K562 (cell line): Measurements from ENCODE around the gene FAM43B. TPM values are rescaled to one million over a fixed set of nuclear protein-coding genes. Genes with fewer than 3 reads are reported as not detected.

Experiments used
- ATAC-seq: fragments of 200-7000 bp; cut with Tn5 transposase; 3 replicates; pipeline ENCODE4 v1.9.1; 2020; ENCODE audit warnings: moderate library complexity
- BruUV-seq: library from RNA; stranded (reverse); fragments of 400-500 nt; replicated peaks from 2 replicates; lab custom pipeline; 2021; lab: Mats Ljungman, UMichigan
- CTCF ChIA-PET: fragments of 300-600 bp; formaldehyde crosslinking; extraction: SDS; loops from one replicate; lab custom pipeline; 2021; ENCODE audit warnings: low intra/inter-chr PET ratio; lab: Yijun Ruan, JAX
- POLR2A ChIA-PET: fragments of 300-600, 350-650 bp; sonication (Branson Sonifier 250); formaldehyde crosslinking; extraction: SDS; loops from one replicate; lab custom pipeline; 2021; ENCODE audit warnings: antibody characterized with exemption, inconsistent platforms; lab: Yijun Ruan, JAX
- DNase-seq, 4 experiments: peaks; one replicate each; pipeline versions ENCODE4 v3.0.0 to v3.0.0-alpha.2; 2011 to 2018; ENCODE audit warnings: low spot score in 3 of 4, mixed read lengths in 3 of 4; ENCODE audit errors: extremely low read depth in 1 of 4
- FAIRE-seq: peaks from 2 replicates; lab custom pipeline; 2011; peaks lifted over from hg19 to GRCh38; lab: Jason Lieb, UNC
- H2AFZ ChIP-seq: 2 replicates; pipeline ENCODE4 v1.6.0; 2011; ENCODE audit warnings: low read depth, low read length, control low read depth, inconsistent platforms
- H3K27ac ChIP-seq: fragments of 200-600 bp; 3 replicates; pipeline ENCODE4 v1.8.0; 2011; ENCODE audit warnings: low read depth, mild to moderate bottlenecking, control low read depth, inconsistent platforms, low read length, moderate library complexity, mixed read lengths; ENCODE audit errors: extremely low read depth
- H3K27me3 ChIP-seq, 2 experiments: fragments of 300-600 bp in 1 of 2; 2 replicates in 1 of 2; 3 replicates in 1 of 2; pipeline versions ENCODE4 v1.6.0 to v1.8.0; 2011; ENCODE audit warnings: inconsistent platforms in 2 of 2, low read length in 2 of 2, mild to moderate bottlenecking in 1 of 2, mixed read lengths in 1 of 2, moderate library complexity in 1 of 2; ENCODE audit not compliant: control insufficient read depth in 2 of 2, insufficient read depth in 2 of 2
- H3K36me3 ChIP-seq: fragments of 300-600 bp; 3 replicates; pipeline ENCODE4 v1.8.0; 2011; ENCODE audit warnings: mild to moderate bottlenecking, low read length, inconsistent platforms; ENCODE audit not compliant: control insufficient read depth, insufficient read depth
- H3K4me1 ChIP-seq, 2 experiments: fragments of 200-600 bp in 1 of 2; replicated peaks in 1 of 2; 2 replicates in 1 of 2; 3 replicates in 1 of 2; pipeline versions ENCODE4 v1.5.1 to v1.8.0; 2011; ENCODE audit warnings: inconsistent platforms in 2 of 2, low read length in 2 of 2, mild to moderate bottlenecking in 1 of 2, mixed read lengths in 1 of 2, moderate library complexity in 1 of 2; ENCODE audit not compliant: control insufficient read depth in 2 of 2, insufficient read depth in 2 of 2
- H3K4me2 ChIP-seq: 2 replicates; pipeline ENCODE4 v1.6.1; 2011; ENCODE audit warnings: low read length, control low read depth, inconsistent platforms, mixed read lengths; ENCODE audit not compliant: insufficient read depth
- H3K4me3 ChIP-seq: fragments of 200-600 bp; sonication (generic), shearing (Covaris generic); 2 replicates; pipeline ENCODE4 v1.5.1; 2016; ENCODE audit warnings: control low read depth, inconsistent platforms
- H3K79me2 ChIP-seq: fragments of 200-600 bp; 3 replicates; pipeline ENCODE4 v1.8.0; 2011; ENCODE audit warnings: low read length, inconsistent platforms; ENCODE audit not compliant: control insufficient read depth, insufficient read depth
- H3K9ac ChIP-seq, 2 experiments: 2 replicates each; pipeline versions ENCODE4 v1.6.0 to v1.6.1; 2011; ENCODE audit warnings: low read depth in 2 of 2, low read length in 2 of 2, control low read depth in 1 of 2, inconsistent platforms in 1 of 2, mild to moderate bottlenecking in 1 of 2, mixed read lengths in 1 of 2; ENCODE audit not compliant: insufficient read depth in 1 of 2
- H3K9me1 ChIP-seq: one replicate; pipeline ENCODE4 v1.6.0; 2011; ENCODE audit warnings: inconsistent platforms, mild to moderate bottlenecking, low read length, moderate library complexity; ENCODE audit not compliant: control insufficient read depth, insufficient read depth
- H3K9me3 ChIP-seq: replicated peaks from 2 replicates; pipeline ENCODE4 v1.5.1; 2011; ENCODE audit warnings: low read depth, low read length, inconsistent platforms; ENCODE audit not compliant: control insufficient read depth, insufficient read depth
- H4K20me1 ChIP-seq: replicated peaks from 2 replicates; pipeline ENCODE4 v1.6.1; 2011; ENCODE audit warnings: low read length, inconsistent platforms, mixed read lengths; ENCODE audit not compliant: control insufficient read depth, insufficient read depth
- CBFB ChIP-seq: sonication (generic); formaldehyde crosslinking; IDR thresholded peaks from 2 replicates; pipeline ENCODE4 v1.4.0; 2020; ENCODE audit warnings: mild to moderate bottlenecking, missing genetic modification reagents
- CREB1 ChIP-seq, 2 experiments: sonication (generic) in 1 of 2; formaldehyde crosslinking in 1 of 2; IDR thresholded peaks; 2 replicates each; pipeline versions ENCODE4 v1.6.1 to v1.8.0; 2012 to 2022; ENCODE audit warnings: inconsistent platforms in 1 of 2, mild to moderate bottlenecking in 1 of 2, missing genetic modification reagents in 1 of 2, moderate library complexity in 1 of 2
- E4F1 ChIP-seq: fragments of 250-450 bp; sonication (Bioruptor Pico); IDR thresholded peaks from 2 replicates; pipeline ENCODE4 v1.5.0; 2021; ENCODE audit warnings: mild to moderate bottlenecking, borderline replicate concordance
- FOXK2 ChIP-seq, 2 experiments: fragments of 450-650 bp; IDR thresholded peaks in 1 of 2; conservative IDR thresholded peaks in 1 of 2; 2 replicates each; pipeline ENCODE4 v1.6.1; 2016; ENCODE audit warnings: low read depth in 2 of 2, mild to moderate bottlenecking in 1 of 2
- GATA2 ChIP-seq: sonication (generic); formaldehyde crosslinking; IDR thresholded peaks from 2 replicates; pipeline ENCODE4 v1.4.0; 2020; ENCODE audit warnings: mild to moderate bottlenecking, missing genetic modification reagents
- ILF3 ChIP-seq: fragments of 450-650 bp; IDR thresholded peaks from 2 replicates; pipeline ENCODE4 v1.6.1; 2018; ENCODE audit warnings: antibody characterized with exemption, mild to moderate bottlenecking, moderate library complexity, borderline replicate concordance
- MCM3 ChIP-seq: fragments of 450-650 bp; IDR thresholded peaks from 2 replicates; pipeline ENCODE4 v1.6.1; 2016
- NEUROD1 ChIP-seq: fragments of 150-350 bp; IDR thresholded peaks from 2 replicates; pipeline ENCODE4 v1.6.1; 2014; ENCODE audit warnings: borderline replicate concordance, low read length, low read depth; ENCODE audit not compliant: partially characterized antibody
- NRF1 ChIP-seq, 2 experiments: fragments of 450-650 bp; IDR thresholded peaks in 1 of 2; conservative IDR thresholded peaks in 1 of 2; 2 replicates each; pipeline ENCODE4 v1.6.1; 2014; ENCODE audit warnings: mild to moderate bottlenecking in 2 of 2
- PURB ChIP-seq: sonication (generic); formaldehyde crosslinking; IDR thresholded peaks from 2 replicates; pipeline ENCODE4 v1.9.0; 2021; ENCODE audit warnings: low read depth, mild to moderate bottlenecking, missing genetic modification reagents
- RBM25 ChIP-seq: fragments of 200-400 bp; formaldehyde crosslinking; IDR thresholded peaks from 2 replicates; pipeline ENCODE4 v1.6.1; 2018; ENCODE audit warnings: low read length, low read depth, moderate library complexity; ENCODE audit not compliant: severe bottlenecking
- STAG1 ChIP-seq: sonication (generic); formaldehyde crosslinking; IDR thresholded peaks from 2 replicates; pipeline ENCODE4 v1.5.0; 2020; ENCODE audit warnings: missing genetic modification reagents, borderline replicate concordance
- TAF1 ChIP-seq: IDR thresholded peaks from 2 replicates; pipeline ENCODE4 v1.6.1; 2011; ENCODE audit warnings: mild to moderate bottlenecking, low read length, moderate library complexity; ENCODE audit not compliant: insufficient read depth, control insufficient read depth, severe bottlenecking; ENCODE audit errors: extremely low read depth
- TRIM28 ChIP-seq: fragments of 450-650 bp; IDR thresholded peaks from 2 replicates; pipeline ENCODE4 v1.6.1; 2017
- WHSC1 ChIP-seq: IDR thresholded peaks from one replicate; pipeline ENCODE4 v1.6.1; 2012; ENCODE audit warnings: low read length, control low read depth, inconsistent platforms
- ZKSCAN8 ChIP-seq: fragments of 200-800 bp; sonication (Bioruptor generic); IDR thresholded peaks from 2 replicates; pipeline ENCODE4 v1.6.1; 2016; ENCODE audit warnings: missing genetic modification characterization, missing compliant biosample characterization
- ZNF143 ChIP-seq: sonication (generic); formaldehyde crosslinking; IDR thresholded peaks from 2 replicates; pipeline ENCODE4 v1.9.0; 2022; ENCODE audit warnings: mild to moderate bottlenecking, missing genetic modification reagents
- ZNF274 ChIP-seq: IDR thresholded peaks from 2 replicates; pipeline ENCODE4 v1.6.1; 2011; ENCODE audit warnings: low read depth, mild to moderate bottlenecking, low read length, moderate library complexity, borderline replicate concordance
- ZNF77 ChIP-seq: fragments of 250-450 bp; sonication (Bioruptor Pico); IDR thresholded peaks from 2 replicates; pipeline ENCODE4 v1.5.0; 2020
- WGBS: fragments of 100-300 bp; shearing (Covaris generic); methylation state at CpG from one replicate; pipeline ENCODE4 v1.1.6; 2016; ENCODE audit warnings: low coverage, mixed read lengths; ENCODE audit not compliant: insufficient coverage; ENCODE audit errors: missing lambda C conversion rate; 5-methylcytosine and 5-hydroxymethylcytosine counted together
- in situ Hi-C: fragments of 300-500 bp; cut with MboI; formaldehyde crosslinking; loops from 4 replicates; pipeline ENCODE4 v1.15.0; 2018; ENCODE audit warnings: inconsistent platforms, mixed read lengths
- intact Hi-C: fragments of 100-400 bp; cut with micrococcal nuclease; formaldehyde crosslinking; loops from 2 replicates; pipeline ENCODE4 v1.14.2; 2022
- polyA plus RNA-seq, 8 experiments: library from polyadenylated mRNA; depleted of rRNA in 4 of 8; stranded (reverse) in 5 of 8; unstranded in 3 of 8; fragments of >200 nt; fragmentation: Nextera tagmentation in 2 of 8; fragmentation: Illumina TruSeq in 1 of 8; extraction: Ambion mirVana in 2 of 8; extraction: Trizol in 1 of 8; gene quantifications; 2 replicates each; pipeline versions ENCODE4 v1.2.1 to v1.2.3, GENCODE V29; 2011 to 2014; ENCODE audit warnings: inconsistent platforms in 1 of 8, missing spikeins in 1 of 8
- total RNA-seq, 7 experiments: library from RNA; depleted of rRNA in 6 of 7; stranded (reverse); fragments of >200 nt in 6 of 7; fragmentation: Illumina TruSeq in 2 of 7; extraction: Trizol in 2 of 7; gene quantifications; 2 replicates each; pipeline versions ENCODE4 v1.2.1 to v1.2.3, GENCODE V29; 2011 to 2021; ENCODE audit warnings: low replicate concordance in 1 of 7
- TF ChIP-seq, protein P1 (sequence below): fragments of 250-450 bp; sonication (Bioruptor Pico); IDR thresholded peaks from 2 replicates; pipeline ENCODE4 v1.8.0; 2022; ENCODE audit warnings: inconsistent platforms

Gene FAM43B
- total and polyA plus RNA-seq, 9 of the 15 experiments (the other 6 are each of a cell fraction or from before 2014, with no cell fraction given) = not detected

GRCh38 chr1:20546637-20547036 is 5.7 kb upstream of the FAM43B start:
- no peak overlapping the region for H3K27ac ChIP-seq
- H3K4me1 ChIP-seq = peaks cover 0 to 6% of the 10 kb centered on the region in 2 experiments; a peak in 1 of 5 replicates
- BruUV-seq = no TSS peak
- H3K9me1 ChIP-seq = no peaks in the 10 kb centered on the region
- H3K4me3 ChIP-seq = no peak overlapping the region
- intact Hi-C loops = no loop called here
- no peaks in the 10 kb centered on the region for H3K79me2 ChIP-seq
- DNase-seq (no peak), FAIRE-seq (no peak), ATAC-seq (no peak)
- no peaks in the 10 kb centered on the region for H3K9me3 ChIP-seq
- in situ Hi-C loops = no loop called here
- 9% methylated on average over 3 of the region's 3 CpGs for WGBS
- TF ChIP-seq WHSC1 (no peak), ZNF274 (no peak), MCM3 (no peak), NRF1 (conservative IDR thresholded peaks at IDR 0.05 in 1 of 2, IDR thresholded peaks at IDR 0.05 in 1 of 2) (no peak), NEUROD1 (no peak), E4F1 (CRISPR knock-in tag) (no peak), ILF3 (no peak), GATA2 (CRISPR knock-in tag) (no peak), RBM25 (no peak), CREB1 (IDR thresholded peaks at IDR 0.05) (no peak), CREB1 (CRISPR knock-in tag; IDR thresholded peaks at IDR 0.05) (no peak), TRIM28 (no peak), CBFB (CRISPR knock-in tag) (no peak), TAF1 (no peak), STAG1 (CRISPR knock-in tag) (no peak), ZNF143 (CRISPR knock-in tag) (no peak), PURB (CRISPR knock-in tag) (no peak), FOXK2 (conservative IDR thresholded peaks at IDR 0.05 in 1 of 2, IDR thresholded peaks at IDR 0.05 in 1 of 2; ENCODE audit: low read depth in 2 of 2) (no peak), ZNF77 (CRISPR knock-in tag) (no peak), ZKSCAN8 (CRISPR knock-in tag) (no peak)
- TF ChIP-seq, protein P1, sequence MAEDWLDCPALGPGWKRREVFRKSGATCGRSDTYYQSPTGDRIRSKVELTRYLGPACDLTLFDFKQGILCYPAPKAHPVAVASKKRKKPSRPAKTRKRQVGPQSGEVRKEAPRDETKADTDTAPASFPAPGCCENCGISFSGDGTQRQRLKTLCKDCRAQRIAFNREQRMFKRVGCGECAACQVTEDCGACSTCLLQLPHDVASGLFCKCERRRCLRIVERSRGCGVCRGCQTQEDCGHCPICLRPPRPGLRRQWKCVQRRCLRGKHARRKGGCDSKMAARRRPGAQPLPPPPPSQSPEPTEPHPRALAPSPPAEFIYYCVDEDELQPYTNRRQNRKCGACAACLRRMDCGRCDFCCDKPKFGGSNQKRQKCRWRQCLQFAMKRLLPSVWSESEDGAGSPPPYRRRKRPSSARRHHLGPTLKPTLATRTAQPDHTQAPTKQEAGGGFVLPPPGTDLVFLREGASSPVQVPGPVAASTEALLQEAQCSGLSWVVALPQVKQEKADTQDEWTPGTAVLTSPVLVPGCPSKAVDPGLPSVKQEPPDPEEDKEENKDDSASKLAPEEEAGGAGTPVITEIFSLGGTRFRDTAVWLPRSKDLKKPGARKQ (CRISPR knock-in tag) = no peak
- no peak overlapping the region for H2AFZ ChIP-seq
- no peaks in the 10 kb centered on the region for H3K36me3 ChIP-seq
- H4K20me1 ChIP-seq = peaks cover 7% of the 10 kb centered on the region; the same call in 1 of the 2 replicates
- H3K9ac ChIP-seq = no peak overlapping the region
- ChIA-PET POLR2A (no interaction called here), CTCF (interaction anchor here (0.6 kb wide), 1 partner anchor 21 kb away, joined by 4 read pairs; no protein-coding TSS in a partner anchor)
- H3K27me3 ChIP-seq = peaks cover 41 to 45% of the 10 kb centered on the region in 2 experiments
- no peak overlapping the region for H3K4me2 ChIP-seq
